Activated CD4-positive, alpha-beta T cell treated with anti-CD3 and anti-CD28 coated beads for 36 hours (primary cell): ENCODE results near the gene CNTNAP4. TPM values are rescaled to one million over a fixed set of nuclear protein-coding genes. Genes with fewer than 3 reads are reported as not detected.

ENCODE experiments used
- ATAC-seq: fragments of 200-7000 bp; cut with Tn5 transposase; one replicate; pipeline ENCODE4 v1.10.0; 2021; ENCODE audit warnings: mild to moderate bottlenecking, moderate library complexity
- CTCF ChIA-PET: fragments of 350-600 bp; sonication (Branson Sonifier 250); formaldehyde crosslinking; loops from one replicate; lab custom pipeline; 2021; ENCODE audit warnings: antibody characterized with exemption; lab: Charles Lee
- POLR2A ChIA-PET: fragments of 350-600 bp; sonication (Branson Sonifier 250); formaldehyde crosslinking; loops from one replicate; lab custom pipeline; 2021; ENCODE audit warnings: antibody characterized with exemption, inconsistent platforms; lab: Charles Lee
- DNase-seq: peaks from one replicate; pipeline ENCODE4 v3.0.0-alpha.2; 2020
- H3K27ac Mint-ChIP-seq: one replicate; pipeline ENCODE4 v1.8.0; 2021; ENCODE audit warnings: mixed read lengths
- H3K27me3 Mint-ChIP-seq: one replicate; pipeline ENCODE4 v1.8.0; 2021; ENCODE audit warnings: mixed read lengths
- H3K36me3 Mint-ChIP-seq: one replicate; pipeline ENCODE4 v1.8.0; 2021; ENCODE audit warnings: low read depth, mixed read lengths
- H3K4me1 Mint-ChIP-seq: one replicate; pipeline ENCODE4 v1.8.0; 2021; ENCODE audit warnings: mixed read lengths
- H3K4me3 Mint-ChIP-seq: one replicate; pipeline ENCODE4 v1.8.0; 2021; ENCODE audit warnings: mild to moderate bottlenecking, moderate library complexity, mixed read lengths
- H3K9me3 Mint-ChIP-seq: one replicate; pipeline ENCODE4 v1.8.0; 2021; ENCODE audit warnings: low read depth, mixed read lengths
- intact Hi-C, 2 experiments: fragments of 100-400 bp; cut with DNase I in 1 of 2; cut with micrococcal nuclease in 1 of 2; formaldehyde crosslinking; loops; one replicate each; pipeline versions ENCODE4 v1.14.2 to v1.15.1; 2022 to 2024; cut with DNase I, micrococcal nuclease
- total RNA-seq, 2 experiments: library from RNA; stranded (reverse); gene quantifications; one replicate each; pipeline ENCODE4 v1.2.3, GENCODE V29; 2021

CNTNAP4 gene
- total RNA-seq, 2 experiments from 2014 or later = not detected

GRCh38 chr16:76461836-76462235, 184.6 kb downstream of the CNTNAP4 start:
- peaks cover 2% of the 10 kb centered on the region for H3K9me3 Mint-ChIP-seq
- ATAC-seq = no peak
- no peak overlapping the region for H3K27ac Mint-ChIP-seq
- ChIA-PET POLR2A (no interaction called here), CTCF (no interaction called here)
- H3K4me3 Mint-ChIP-seq = no peak overlapping the region
- H3K4me1 Mint-ChIP-seq = no peaks in the 10 kb centered on the region
- DNase-seq = no peak
- H3K36me3 Mint-ChIP-seq = no peaks in the 10 kb centered on the region
- intact Hi-C loops = no loop called here
- no peaks in the 10 kb centered on the region for H3K27me3 Mint-ChIP-seq

GRCh38 chr16:76464955-76465620, 187.9 kb downstream of the CNTNAP4 start:
- Mint-ChIP-seq H3K27me3 (no peaks in the 10 kb centered on the region), H3K4me3 (no peak overlapping the region), H3K9me3 (no peaks in the 10 kb centered on the region), H3K4me1 (no peaks in the 10 kb centered on the region), H3K27ac (no peak overlapping the region), H3K36me3 (no peaks in the 10 kb centered on the region)
- DNase-seq (no peak), ATAC-seq (no peak)
- intact Hi-C loops = loop anchor here in 1 of 2 experiments (1.0 kb wide), 1 partner anchor 14 kb away; no protein-coding TSS in a partner anchor
- ChIA-PET CTCF (interaction anchor here (1.5 kb wide), 1 partner anchor 17 kb away, joined by 4 read pairs; no protein-coding TSS in a partner anchor), POLR2A (no interaction called here)

- H3K4me3 Mint-ChIP-seq = no peak overlapping the region
- DNase-seq (no peak), ATAC-seq (no peak)
- POLR2A ChIA-PET = no interaction called here
- H3K4me1 Mint-ChIP-seq = no peaks in the 10 kb centered on the region
- H3K27ac Mint-ChIP-seq = no peak overlapping the region
- intact Hi-C loops = no loop called here
- CTCF ChIA-PET = no interaction called here
- H3K36me3 Mint-ChIP-seq = no peaks in the 10 kb centered on the region
- peaks cover 2% of the 10 kb centered on the region for H3K9me3 Mint-ChIP-seq
- no peaks in the 10 kb centered on the region for H3K27me3 Mint-ChIP-seq
These were observed 189.7 kb downstream of the CNTNAP4 start for GRCh38 chr16:76466871-76467270.

GRCh38 chr16:76474048-76474447, 196.8 kb downstream of the CNTNAP4 start:
- POLR2A ChIA-PET = interaction anchor here (0.8 kb wide), 1 partner anchor 129 kb away, joined by 6 read pairs; no protein-coding TSS in a partner anchor
- ATAC-seq = no peak
- no peak overlapping the region for H3K27ac Mint-ChIP-seq
- intact Hi-C loops = no loop called here
- no peak overlapping the region for H3K4me3 Mint-ChIP-seq
- no peaks in the 10 kb centered on the region for H3K4me1 Mint-ChIP-seq
- peaks cover 2% of the 10 kb centered on the region for H3K9me3 Mint-ChIP-seq
- CTCF ChIA-PET = no interaction called here
- DNase-seq = no peak
- no peaks in the 10 kb centered on the region for H3K27me3 Mint-ChIP-seq
- no peaks in the 10 kb centered on the region for H3K36me3 Mint-ChIP-seq

- ChIA-PET POLR2A (no interaction called here), CTCF (no interaction called here)
- DNase-seq (no peak), ATAC-seq (no peak)
- Mint-ChIP-seq H3K4me3 (no peak overlapping the region), H3K9me3 (no peaks in the 10 kb centered on the region), H3K27ac (no peak overlapping the region), H3K4me1 (no peaks in the 10 kb centered on the region), H3K27me3 (no peaks in the 10 kb centered on the region), H3K36me3 (no peaks in the 10 kb centered on the region)
- intact Hi-C loops = no loop called here
These were observed 200.9 kb downstream of the CNTNAP4 start for GRCh38 chr16:76478105-76478504.

GRCh38 chr16:76483307-76483909, 206.2 kb downstream of the CNTNAP4 start:
- no peak overlapping the region for H3K4me3 Mint-ChIP-seq
- DNase-seq (no peak), ATAC-seq (no peak)
- no peak overlapping the region for H3K27ac Mint-ChIP-seq
- intact Hi-C loops = no loop called here
- no peaks in the 10 kb centered on the region for H3K4me1 Mint-ChIP-seq
- peaks cover 2% of the 10 kb centered on the region for H3K9me3 Mint-ChIP-seq
- POLR2A ChIA-PET = no interaction called here
- CTCF ChIA-PET = no interaction called here
- peaks cover 2% of the 10 kb centered on the region for H3K27me3 Mint-ChIP-seq
- H3K36me3 Mint-ChIP-seq = no peaks in the 10 kb centered on the region

GRCh38 chr16:76484020-76484419, 206.8 kb downstream of the CNTNAP4 start:
- DNase-seq (no peak), ATAC-seq (no peak)
- POLR2A ChIA-PET = no interaction called here
- H3K4me1 Mint-ChIP-seq = no peaks in the 10 kb centered on the region
- CTCF ChIA-PET = no interaction called here
- H3K4me3 Mint-ChIP-seq = no peak overlapping the region
- H3K27ac Mint-ChIP-seq = no peak overlapping the region
- intact Hi-C loops = no loop called here
- peaks cover 2% of the 10 kb centered on the region for H3K27me3 Mint-ChIP-seq
- peaks cover 2% of the 10 kb centered on the region for H3K9me3 Mint-ChIP-seq
- H3K36me3 Mint-ChIP-seq = no peaks in the 10 kb centered on the region

- no peaks in the 10 kb centered on the region for H3K36me3 Mint-ChIP-seq
- intact Hi-C loops = no loop called here
- H3K27me3 Mint-ChIP-seq = peaks cover 2% of the 10 kb centered on the region
- no peaks in the 10 kb centered on the region for H3K4me1 Mint-ChIP-seq
- ChIA-PET POLR2A (no interaction called here), CTCF (no interaction called here)
- ATAC-seq (no peak), DNase-seq (no peak)
- peaks cover 2% of the 10 kb centered on the region for H3K9me3 Mint-ChIP-seq
- H3K27ac Mint-ChIP-seq = no peak overlapping the region
- no peak overlapping the region for H3K4me3 Mint-ChIP-seq
These were observed 209.5 kb downstream of the CNTNAP4 start for GRCh38 chr16:76486740-76487139.

- ChIA-PET CTCF (no interaction called here), POLR2A (no interaction called here)
- Mint-ChIP-seq H3K4me3 (no peak overlapping the region), H3K9me3 (peaks cover 5% of the 10 kb centered on the region), H3K27me3 (peaks cover 2% of the 10 kb centered on the region), H3K36me3 (no peaks in the 10 kb centered on the region), H3K4me1 (no peaks in the 10 kb centered on the region), H3K27ac (no peak overlapping the region)
- DNase-seq (no peak), ATAC-seq (no peak)
- intact Hi-C loops = no loop called here
These were observed 210.3 kb downstream of the CNTNAP4 start for GRCh38 chr16:76487411-76488064.

- H3K4me1 Mint-ChIP-seq = no peaks in the 10 kb centered on the region
- DNase-seq (no peak), ATAC-seq (no peak)
- CTCF ChIA-PET = no interaction called here
- no peaks in the 10 kb centered on the region for H3K36me3 Mint-ChIP-seq
- intact Hi-C loops = no loop called here
- peaks cover 5% of the 10 kb centered on the region for H3K9me3 Mint-ChIP-seq
- peaks cover 2% of the 10 kb centered on the region for H3K27me3 Mint-ChIP-seq
- POLR2A ChIA-PET = no interaction called here
- H3K4me3 Mint-ChIP-seq = no peak overlapping the region
- no peak overlapping the region for H3K27ac Mint-ChIP-seq
These were observed 210.8 kb downstream of the CNTNAP4 start for GRCh38 chr16:76488065-76488417.

GRCh38 chr16:76490036-76490639, 212.9 kb downstream of the CNTNAP4 start:
- ATAC-seq = no peak
- no peaks in the 10 kb centered on the region for H3K36me3 Mint-ChIP-seq
- no peak for DNase-seq
- H3K4me1 Mint-ChIP-seq = no peaks in the 10 kb centered on the region
- CTCF ChIA-PET = interaction anchor here (0.6 kb wide), 1 partner anchor 689 kb away, joined by 3 read pairs; no protein-coding TSS in a partner anchor
- intact Hi-C loops = no loop called here
- H3K27ac Mint-ChIP-seq = no peak overlapping the region
- H3K9me3 Mint-ChIP-seq = peaks cover 3% of the 10 kb centered on the region
- POLR2A ChIA-PET = no interaction called here
- H3K4me3 Mint-ChIP-seq = no peak overlapping the region
- no peaks in the 10 kb centered on the region for H3K27me3 Mint-ChIP-seq
